ENCODE data around the gene ARSA.

Gene ARSA

DNA sequence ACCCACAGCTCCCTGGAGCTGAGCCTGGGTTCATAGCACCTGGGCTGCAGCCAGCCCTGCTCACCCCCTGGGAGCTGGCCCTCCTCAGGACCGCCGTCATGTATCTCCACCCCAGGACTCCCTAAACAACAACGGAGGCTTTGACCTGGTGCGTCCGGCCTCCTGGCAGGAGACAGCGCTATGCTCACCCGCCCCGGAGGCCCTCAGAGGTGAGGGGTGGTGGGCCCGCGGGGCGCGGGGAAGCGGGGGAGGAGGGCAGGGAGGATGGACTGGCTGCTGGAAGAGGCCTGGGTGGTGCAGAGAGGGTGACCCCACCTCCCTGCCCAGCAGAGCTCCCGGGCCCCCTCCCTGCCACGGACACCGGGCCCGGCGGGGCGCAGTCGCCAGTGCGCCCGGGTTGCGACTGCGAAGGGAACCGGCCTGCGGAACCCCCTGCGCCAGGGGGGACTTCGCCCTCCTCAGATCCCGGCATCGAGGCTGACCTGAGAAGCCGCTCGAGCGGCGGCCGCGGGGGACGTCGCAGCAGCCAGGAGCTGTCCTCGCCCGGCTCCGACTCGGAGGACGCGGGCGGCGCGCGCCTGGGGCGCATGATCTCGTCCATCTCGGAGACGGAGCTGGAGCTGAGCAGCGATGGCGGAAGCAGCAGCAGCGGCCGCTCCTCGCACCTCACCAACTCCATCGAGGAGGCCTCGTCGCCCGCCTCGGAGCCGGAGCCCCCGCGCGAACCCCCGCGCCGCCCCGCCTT, 24.3 kb downstream of the ARSA start:
- peak in 1 of 4 experiments; percentile 44 for DNase-seq

DNA sequence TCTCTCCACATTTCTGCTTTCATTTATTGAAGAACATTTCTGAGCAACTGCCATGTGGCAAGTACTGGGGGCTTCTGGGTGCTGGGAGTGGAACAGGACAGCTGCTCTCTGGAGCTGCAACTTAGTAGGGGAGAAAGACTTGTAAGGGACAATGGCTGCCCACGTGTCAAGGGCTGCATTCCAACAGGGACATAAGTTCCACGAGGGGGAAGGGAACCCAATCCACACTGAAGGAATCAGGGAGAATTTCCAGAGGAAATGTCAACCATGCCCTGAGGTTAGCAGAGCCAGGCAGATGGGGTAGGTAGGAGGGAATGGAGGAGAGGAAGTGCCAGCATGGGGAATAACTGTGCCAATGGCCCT, 25.6 kb downstream of the ARSA start:
- DNase-seq = no peak

DNA sequence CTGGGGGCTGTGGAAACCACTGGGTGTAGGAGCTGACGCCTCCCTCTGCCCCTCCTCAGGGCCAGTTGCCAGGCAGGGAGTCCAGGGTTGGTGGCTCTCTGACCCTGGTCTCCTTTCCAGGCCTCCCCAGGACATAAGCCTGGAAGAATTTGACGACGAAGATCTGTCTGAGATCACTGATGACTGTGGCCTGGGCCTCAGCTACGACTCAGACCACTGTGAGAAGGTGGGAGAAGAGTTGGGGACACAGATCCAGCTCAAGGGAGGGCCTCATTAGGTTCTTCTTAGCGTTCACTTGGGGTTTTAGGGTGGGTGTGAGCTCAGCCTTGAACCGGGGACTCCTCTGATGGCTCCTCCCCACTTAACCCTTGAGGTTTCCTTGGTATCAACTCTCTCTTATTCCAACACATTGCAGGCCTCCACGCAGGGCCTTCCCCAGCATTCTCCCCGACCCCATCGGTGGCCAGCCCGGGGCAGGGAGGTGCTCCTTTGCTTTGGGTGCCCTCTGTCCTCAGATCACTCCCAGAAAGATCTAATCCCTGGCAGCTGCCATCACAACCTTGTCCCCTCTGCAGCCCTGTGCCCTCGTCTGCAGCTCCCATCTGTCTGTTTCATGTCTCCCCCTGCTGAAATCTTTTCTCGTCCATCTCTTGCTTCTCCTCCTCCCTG, 26.1 kb downstream of the ARSA start:
- no peak for DNase-seq

DNA sequence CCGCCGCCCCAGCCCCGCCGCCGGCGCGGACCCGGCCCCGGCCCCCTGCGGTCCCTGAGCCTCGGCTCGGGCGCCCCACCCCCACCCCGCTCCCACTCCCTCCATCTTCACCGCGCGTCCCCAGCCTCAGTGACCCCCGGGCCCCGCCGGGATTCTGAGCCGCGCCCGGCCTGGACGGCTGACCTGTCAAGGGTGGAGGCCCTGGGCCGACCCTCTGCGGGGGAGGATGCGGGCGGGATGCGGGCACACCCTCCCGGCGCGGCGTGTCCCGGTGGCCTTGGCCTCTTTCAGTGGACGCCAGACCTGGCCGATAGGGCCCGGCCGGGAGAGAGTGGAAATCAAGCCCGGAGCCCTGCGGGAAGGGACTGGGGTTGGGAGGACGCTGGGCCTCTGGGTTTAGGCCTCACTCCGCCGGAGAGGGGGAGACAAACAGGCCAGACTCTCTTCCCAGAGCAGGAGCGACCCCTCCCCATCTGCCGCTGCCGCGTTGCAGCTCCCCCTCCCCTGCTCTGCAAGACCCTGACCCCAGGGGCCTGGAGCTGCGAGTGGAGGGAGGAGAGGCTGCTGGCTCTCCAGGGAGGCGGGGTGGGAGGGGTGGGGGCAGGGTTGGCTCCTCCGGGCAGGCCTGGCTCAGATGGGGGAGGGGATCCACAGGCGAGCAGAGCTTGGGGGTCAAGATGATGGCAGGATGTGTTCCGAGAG, 26.8 kb downstream of the ARSA start:
- no peak for DNase-seq

DNA sequence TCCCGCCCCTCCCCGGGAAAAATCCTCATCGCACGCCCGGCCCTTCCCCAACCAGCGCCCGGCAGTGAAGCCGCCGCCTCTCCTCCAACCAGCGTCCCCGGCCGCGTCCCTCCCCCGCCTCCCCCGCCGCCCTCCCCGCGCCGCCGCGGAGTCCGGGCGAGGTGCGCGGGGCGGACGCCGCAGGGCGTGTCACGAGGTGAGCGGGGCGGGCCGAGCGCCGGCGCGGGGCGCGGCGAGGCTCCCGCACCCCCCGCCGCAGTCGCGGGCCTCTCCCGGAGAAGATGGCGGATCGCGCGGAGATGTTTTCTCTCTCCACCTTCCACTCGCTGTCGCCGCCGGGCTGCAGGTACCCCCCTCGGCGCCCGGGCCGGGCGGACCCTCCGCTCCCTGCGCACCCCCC, 27.4 kb downstream of the ARSA start, which contains the start of gene MAPK8IP2:
Gene MAPK8IP2, plus strand, starts transcription at position 256 of the 400 bp plus-strand sequence. Its CDS starts 26 bp downstream, at position 282.
- no peak for DNase-seq

DNA sequence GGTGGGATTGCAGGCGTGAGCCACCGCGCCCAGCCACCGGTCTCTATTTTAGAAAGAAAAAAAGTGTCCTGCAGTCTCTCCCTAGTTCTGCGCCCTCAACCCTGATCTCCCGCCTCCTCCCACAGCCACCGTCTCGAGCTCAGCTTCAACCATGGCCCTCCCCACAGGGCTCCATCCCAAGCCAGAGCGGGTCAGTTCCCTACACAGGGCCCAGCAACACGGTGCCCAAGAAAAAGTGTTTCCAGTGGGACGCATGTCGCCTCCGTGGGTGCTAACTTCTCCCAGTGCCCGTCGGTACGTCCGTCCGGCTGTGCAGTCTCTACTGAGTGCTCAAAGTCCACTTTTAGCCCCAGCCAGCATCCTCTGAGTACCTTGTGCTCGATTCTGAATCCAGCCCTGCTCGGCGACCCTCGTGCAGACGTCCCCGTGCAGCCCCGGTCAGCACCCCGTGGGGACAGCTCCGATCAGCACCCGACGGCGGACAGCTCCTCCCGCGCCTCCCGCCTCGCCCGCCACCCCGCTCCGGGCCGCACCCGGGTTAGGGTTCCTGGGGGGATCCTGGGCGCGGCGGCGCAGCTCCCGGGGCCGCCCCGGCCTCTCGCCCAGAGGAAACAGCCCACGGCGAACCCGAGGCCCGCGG, 28.0 kb downstream of the ARSA start:
- peak; percentile 50 to 78 (median 61) for DNase-seq

DNA sequence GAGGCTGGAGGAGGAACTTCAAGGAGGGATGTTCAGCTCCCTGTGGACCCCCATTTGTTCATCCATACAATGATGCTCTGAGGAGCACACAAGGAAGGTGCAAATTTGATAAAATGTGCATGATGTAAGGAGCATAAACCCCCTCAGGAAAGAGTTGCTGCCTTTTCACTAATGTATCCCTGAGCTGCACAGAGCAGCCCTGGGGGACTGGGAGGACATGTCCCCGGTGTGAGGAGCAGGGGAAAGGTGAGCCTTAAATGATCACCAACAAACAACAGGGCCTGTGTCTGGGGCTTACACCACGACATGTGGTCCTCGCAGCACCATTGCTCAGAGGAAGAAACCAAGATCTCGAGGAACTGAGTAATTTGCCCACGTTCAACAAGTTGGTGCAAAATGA, 30.9 kb downstream of the ARSA start:
- DNase-seq = no peak

DNA sequence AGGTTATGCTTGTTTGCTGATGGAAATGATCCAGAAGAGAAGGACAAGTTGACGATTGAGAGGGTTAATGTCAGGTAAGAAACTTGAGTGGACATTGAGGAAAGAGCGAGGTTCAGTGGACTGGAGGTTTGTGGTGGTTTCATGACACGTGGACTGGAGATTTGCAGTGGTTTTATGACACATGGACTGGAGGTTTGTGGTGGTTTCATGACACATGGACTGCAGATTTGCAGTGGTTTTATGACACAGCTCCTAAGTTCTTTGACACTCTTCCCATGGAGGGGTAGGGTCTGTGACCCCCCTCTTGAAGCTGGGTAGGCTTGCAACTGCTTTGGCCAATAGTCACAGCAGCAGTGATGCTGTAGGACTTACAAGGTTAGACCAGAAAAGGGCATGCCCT, 32.8 kb downstream of the ARSA start:
- no peak for DNase-seq

DNA sequence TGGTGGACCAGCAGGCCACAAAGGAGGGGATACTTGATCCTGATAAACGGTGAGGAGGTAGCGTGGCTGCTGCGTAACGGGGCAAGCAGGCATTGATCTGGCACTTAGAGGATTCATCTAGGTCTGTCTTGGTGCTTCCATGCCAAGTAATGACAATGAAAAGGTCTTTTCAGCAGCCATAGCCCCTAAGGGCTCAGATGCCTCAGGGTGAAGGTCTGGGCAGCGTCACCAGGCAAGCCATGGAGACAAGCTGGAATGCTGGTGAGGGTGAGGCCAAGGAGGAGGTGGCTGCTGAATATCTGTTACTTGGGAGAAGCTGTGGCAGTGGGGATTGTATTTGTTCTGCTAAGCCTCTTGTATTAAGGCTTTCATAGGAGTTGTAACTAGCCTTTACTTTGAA, 40.5 kb downstream of the ARSA start:
- no peak for DNase-seq

DNA sequence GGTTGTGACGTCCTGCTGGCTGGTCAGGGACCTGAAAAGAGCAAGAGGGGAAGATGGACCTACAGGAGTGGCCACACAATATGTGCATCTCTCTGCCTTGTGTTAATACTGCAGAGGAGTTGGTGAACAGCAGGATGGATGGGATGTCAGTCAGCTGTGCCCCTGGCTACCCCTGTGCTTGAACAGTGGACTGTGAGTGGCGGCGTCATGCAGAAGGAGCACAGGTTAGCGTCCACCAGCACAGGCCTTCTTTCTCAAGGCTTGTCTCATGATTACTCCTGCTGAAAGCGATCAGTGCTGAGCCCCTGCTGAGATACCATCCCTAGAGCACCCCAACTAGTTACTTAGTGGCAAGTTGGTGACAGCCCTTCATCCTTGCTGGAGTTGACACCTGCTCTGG, 41.5 kb downstream of the ARSA start:
- no peak for DNase-seq

DNA sequence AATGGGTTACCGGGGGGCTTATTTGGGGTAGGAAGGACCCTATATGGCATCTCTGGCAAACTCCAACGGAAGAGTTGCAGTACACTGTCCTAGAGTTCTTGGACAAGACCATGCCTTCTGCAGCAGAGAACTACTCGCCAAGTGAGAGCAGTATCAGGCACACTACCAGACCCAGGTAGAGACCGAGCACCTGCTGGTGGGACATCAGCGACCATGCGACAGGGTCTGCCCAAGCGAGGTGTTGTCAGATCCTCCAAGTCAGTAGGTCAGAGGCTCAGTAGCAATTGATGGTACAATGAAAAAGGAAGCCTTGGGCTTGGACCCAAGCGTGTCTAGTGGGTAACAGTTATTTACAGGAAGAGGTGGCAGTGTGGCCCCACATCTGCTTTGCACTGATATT, 42.2 kb downstream of the ARSA start:
- no peak for DNase-seq

DNA sequence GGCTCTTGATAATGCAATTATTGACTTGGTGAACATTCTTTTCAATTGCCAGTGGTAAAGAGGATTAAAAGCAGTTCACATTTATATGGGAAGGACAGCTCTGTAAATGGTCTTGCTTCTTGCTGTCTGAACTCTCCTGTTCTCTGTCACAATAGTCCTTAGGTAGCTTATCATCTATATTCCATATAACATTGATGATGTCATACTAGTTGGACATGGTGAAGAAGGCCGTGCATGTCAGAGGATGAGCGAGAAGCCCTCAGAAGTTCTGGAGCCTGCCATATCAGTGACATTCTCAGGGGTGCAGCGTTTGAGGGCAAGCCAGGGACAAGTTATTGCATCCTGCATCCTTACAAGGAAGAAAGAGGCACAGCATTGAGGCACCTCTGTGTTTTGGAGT, 42.7 kb downstream of the ARSA start:
- no peak for DNase-seq

DNA sequence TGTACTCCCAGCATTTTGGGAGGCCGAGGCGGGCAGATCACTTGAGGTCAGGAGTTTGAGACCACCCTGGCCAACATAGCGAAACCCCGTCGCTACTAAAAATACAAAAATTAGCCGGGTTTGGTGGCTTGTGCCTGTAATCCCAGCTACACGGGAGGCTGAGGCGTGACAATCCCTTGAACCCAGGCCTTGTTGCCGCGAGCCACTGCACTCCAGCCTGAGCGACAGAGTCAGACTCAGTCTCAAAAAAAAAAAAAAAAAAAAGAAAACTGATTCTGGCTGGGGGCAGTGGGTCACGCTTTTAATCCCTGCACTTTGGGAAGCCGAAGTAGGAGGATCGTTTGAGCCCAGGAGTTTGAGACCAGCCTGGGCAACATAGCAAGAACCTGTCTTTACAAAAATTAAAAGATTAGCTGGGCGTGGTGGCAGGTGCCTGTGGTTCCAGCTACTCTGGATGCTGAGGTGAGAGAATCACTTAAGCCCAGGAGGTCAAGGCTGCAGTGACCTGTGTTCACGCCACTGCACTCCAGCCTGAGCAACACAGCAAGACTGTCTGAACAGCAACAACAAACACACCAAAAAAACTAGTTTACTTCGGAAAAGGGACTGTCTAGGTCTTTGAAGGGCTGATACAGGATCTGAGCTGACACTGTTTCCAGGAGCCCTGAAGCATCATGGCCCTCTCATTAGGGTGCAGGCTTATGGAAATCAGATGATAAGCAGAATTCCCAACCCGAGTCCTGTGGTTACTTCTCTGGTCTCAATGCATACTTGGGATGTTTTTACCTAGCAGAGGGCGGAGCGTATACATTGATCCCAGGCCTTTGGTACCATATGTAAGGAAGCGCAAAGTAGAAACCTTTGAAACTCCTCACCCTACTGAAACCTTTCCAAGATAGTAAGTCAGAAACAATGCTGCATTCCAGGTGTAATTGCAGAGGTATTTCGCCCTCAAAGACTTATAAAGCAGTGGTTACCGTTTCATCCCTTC, 43.6 kb downstream of the ARSA start:
- DNase-seq = no peak

DNA sequence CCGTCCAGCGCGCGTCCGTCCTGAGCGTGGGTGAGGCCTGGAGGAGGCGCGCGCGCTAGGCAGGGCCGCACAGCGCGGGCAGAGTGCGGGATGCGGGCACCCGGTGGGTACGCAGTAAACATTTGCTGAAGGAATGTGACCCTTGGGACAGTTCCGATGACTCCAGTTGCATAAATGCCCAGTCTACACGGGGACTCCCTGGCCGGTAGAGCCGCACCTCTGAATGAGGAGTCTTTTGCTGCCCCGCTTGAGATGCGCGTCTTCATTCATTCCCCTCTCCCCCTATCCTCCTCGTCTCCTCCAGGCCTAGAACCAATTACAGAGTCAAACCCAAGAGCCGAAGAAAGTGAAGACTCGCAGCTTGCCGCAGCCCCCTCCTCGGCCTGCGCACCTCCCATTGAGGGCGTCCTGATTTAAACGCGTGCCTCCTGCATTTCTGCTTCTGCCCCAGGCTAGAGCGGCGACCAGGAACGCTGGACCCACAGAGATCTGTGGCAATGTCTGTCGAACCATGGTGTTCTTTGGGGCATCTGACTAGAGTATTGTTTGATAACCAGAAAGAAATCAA, 44.6 kb downstream of the ARSA start:
- DNase-seq = no peak

DNA sequence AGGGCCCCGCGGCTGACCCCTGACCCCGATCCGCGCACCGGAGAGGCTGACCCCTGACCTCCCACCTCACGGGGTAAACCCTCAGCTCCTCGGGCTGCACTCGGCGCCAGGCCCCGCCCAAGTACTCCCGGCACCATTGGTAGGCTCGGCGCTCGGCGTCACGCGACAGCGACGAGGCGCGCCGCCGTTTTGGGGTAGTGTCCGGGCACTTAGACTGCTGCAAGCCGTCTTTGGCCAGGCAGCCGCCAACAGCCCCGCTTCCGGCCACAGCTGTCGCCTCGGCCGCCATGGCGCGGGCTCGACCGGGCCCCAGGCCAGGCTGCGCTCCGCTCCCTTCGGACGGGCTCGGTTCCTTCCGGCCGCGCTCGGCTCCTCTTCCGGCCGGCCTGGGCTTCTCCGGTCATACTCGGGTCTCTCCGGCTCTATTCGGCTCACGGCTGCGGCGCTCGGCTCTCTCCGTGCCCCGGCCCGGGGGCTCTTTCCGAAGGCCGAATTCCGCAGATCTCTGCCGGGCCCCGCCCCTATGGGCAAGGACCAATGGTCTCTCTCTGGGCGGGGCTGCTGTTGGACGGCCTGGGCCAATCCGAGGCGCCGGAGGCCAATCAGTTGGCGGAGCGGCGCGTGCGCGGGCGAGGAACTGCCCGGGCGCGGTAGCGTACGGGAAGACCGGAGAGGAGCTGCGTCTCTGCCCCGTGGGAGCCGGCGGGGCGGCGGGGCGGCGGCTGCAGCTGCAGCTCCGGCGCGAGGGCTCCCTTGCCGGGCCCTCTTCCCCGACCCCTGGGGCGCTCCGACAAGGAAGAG, 45.3 kb downstream of the ARSA start, which contains the start of gene CHKB:
Gene CHKB, minus strand, starts transcription at position 357 of the 801 bp plus-strand sequence. Its CDS starts 68 bp downstream, at position 289.
- peak; percentile 98 to 100 (median 99) for DNase-seq

DNA sequence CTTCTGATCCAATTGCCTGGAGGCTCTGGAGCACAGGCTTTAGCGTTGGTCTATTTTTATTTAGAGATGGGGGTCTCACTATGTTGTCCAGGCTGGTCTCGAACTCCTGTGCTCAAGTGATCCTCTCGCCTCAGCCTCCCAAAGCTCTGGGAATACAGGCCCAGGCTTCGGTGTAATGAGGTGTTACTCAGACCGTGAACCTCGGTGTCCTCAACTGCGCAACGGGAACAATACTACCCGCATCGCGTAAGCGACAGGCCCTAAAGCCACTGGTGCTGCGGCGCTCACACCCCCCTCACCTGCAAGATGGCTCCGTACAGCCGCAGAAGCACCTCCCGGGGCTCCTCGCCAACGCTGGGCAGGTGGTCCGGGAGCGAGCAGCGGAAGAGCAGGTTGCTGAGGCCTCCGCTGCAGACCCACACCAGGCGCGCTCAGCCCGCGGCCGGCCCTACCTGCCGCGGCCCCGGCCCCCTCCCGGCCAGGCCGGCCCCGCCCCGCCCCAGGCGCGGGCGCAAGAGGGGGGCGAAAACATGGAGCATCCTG, 45.9 kb downstream of the ARSA start:
- peak in 3 of 4 experiments; percentile 20 to 46 (median 21) for DNase-seq

DNA sequence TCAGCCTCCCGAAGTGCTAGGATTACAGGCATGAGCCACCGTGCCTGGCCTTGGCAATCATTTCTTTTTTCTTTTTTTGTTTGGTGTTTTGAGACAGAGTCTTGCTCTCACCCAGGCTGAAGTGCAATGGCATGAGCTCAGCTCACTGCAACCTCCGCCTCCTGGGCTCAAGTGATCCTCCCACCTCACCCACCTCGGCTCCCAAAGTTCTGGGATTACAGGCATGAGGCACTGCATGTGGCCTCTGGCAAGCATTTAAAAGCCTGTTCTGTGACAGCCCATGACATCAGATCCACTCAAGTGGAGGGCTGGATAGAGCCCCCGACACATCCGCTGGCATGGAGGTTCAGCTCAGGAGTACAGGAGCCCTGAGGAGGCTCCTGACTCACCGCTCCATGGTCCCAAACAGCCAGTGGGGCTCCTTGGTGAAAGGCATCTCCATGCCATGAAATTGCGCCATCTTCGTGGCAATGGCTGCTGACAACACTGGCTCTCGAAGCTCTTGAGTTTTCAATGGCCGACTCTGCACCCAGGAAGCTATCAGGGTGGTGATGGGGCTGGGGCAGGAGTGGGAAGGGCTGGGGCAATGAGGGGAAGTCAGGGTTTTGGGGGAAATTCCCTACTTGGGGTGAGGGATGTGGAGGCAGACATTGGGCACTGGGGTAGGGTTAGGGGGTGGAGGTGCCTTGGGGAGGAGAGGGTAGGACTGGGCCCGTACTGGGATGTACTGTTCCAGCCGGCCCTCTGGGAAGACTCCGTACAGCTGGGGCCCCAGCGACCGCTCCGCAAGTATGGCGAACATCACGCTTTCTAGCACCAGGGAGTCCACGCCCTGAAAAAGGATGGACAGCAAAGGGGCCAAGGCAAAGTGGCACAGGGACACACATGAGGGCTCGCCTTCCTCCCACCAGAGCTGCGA, 46.7 kb downstream of the ARSA start:
- DNase-seq = peak; percentile 35 to 51 (median 46)

DNA sequence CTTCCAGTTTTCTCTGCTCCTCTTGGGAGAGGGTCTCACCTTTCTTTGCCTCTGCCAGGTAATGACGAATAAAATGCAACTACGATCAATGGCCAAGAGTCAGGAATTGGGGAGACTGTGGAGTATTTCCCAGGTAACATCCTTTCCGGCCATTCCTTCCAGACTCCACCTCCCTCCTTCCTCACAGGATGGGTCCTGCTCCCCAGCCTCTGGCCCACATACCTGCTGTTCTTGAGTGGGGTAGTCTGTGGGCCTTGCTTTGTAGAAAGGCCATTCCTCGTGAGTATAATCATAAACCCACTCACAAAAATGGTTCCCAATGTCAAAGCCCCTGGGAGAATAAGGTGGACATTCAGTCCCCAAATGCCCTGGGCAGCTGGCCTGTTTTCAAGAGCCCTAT, 48.2 kb downstream of the ARSA start:
- no peak for DNase-seq

DNA sequence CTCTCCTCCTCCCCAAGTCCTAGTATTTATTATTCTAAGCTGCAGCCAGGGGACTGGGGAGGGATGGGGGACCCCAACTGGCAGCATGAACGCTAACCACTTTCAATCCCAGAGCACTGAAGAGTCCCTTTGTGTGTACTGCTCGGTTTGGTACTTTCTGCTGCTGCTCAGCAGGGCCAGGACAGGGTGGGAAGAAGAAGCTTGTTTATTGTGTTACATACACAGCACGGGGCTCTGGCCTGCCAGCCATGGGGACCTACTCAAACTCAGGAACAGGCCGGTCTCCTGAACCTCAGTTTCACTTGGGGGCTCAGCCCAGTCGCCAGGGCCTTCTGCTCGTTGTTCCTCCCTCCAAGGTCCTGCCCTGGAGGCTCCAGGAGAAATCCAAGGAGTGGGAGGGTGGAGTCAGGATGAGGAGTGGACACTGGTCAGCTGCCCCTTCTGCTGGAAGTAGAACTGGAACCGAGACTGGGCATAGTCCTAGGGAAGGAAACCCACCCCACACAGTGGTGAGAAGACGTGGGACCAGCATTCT, 49.1 kb downstream of the ARSA start:
- peak in 1 of 4 experiments; percentile 11 for DNase-seq
